ENCODE results near the gene RIPPLY3.

RIPPLY3 gene

DNA sequence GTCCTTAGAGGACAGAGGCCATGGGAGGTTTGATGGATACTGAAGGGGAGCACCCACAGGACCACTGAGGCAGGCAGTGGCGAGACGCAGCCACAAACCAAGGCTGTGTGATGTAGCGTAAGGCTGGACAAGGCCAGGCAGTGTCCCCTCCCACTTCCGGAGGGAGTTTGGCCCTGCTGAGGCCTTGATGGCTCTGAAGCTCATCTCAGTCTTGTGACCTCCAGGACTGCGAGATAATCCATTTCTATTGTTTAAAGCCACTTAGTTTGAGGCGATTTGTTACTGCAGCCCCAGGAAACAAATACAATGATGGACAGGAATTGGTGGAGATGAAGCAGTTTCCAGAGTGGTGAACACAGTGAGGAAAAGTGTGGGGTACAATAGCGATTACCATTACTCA lies 51.1 kb downstream of the RIPPLY3 start:
- TF ChIP-seq TAF1 (IDR thresholded peaks at IDR 0.05; ENCODE audit: low read depth) = no peak
- TF ChIP-seq, protein P1, sequence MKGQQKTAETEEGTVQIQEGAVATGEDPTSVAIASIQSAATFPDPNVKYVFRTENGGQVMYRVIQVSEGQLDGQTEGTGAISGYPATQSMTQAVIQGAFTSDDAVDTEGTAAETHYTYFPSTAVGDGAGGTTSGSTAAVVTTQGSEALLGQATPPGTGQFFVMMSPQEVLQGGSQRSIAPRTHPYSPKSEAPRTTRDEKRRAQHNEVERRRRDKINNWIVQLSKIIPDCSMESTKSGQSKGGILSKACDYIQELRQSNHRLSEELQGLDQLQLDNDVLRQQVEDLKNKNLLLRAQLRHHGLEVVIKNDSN (IDR thresholded peaks at IDR 0.05) = no peak
- no peak for TF ChIP-seq TCF12 (IDR thresholded peaks at IDR 0.05; ENCODE audit: low read depth)
- no peak for TF ChIP-seq EP300 (IDR thresholded peaks at IDR 0.05; ENCODE audit: borderline replicate concordance)
- TF ChIP-seq FOXM1 (IDR thresholded peaks at IDR 0.05; ENCODE audit: borderline replicate concordance, low read depth) = no peak
- TF ChIP-seq YY1 (IDR thresholded peaks at IDR 0.05; ENCODE audit: low read depth) = no peak
- TF ChIP-seq EGR1 (IDR thresholded peaks at IDR 0.05) = no peak
- TF ChIP-seq ZBTB7A (IDR thresholded peaks at IDR 0.05; ENCODE audit: low read depth) = no peak
- TF ChIP-seq, protein P2, sequence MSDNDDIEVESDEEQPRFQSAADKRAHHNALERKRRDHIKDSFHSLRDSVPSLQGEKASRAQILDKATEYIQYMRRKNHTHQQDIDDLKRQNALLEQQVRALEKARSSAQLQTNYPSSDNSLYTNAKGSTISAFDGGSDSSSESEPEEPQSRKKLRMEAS (IDR thresholded peaks at IDR 0.05) = no peak
- TF ChIP-seq NFIC (IDR thresholded peaks at IDR 0.05) = no peak
- no peak for TF ChIP-seq TEAD4 (IDR thresholded peaks at IDR 0.05)
- TF ChIP-seq CREB1 (IDR thresholded peaks at IDR 0.05; ENCODE audit: low read depth) = no peak
- TF ChIP-seq RAD21 (IDR thresholded peaks at IDR 0.05; ENCODE audit: low read depth) = no peak
- no peak for TF ChIP-seq CEBPB (IDR thresholded peaks at IDR 0.05)
- TF ChIP-seq, protein P3, sequence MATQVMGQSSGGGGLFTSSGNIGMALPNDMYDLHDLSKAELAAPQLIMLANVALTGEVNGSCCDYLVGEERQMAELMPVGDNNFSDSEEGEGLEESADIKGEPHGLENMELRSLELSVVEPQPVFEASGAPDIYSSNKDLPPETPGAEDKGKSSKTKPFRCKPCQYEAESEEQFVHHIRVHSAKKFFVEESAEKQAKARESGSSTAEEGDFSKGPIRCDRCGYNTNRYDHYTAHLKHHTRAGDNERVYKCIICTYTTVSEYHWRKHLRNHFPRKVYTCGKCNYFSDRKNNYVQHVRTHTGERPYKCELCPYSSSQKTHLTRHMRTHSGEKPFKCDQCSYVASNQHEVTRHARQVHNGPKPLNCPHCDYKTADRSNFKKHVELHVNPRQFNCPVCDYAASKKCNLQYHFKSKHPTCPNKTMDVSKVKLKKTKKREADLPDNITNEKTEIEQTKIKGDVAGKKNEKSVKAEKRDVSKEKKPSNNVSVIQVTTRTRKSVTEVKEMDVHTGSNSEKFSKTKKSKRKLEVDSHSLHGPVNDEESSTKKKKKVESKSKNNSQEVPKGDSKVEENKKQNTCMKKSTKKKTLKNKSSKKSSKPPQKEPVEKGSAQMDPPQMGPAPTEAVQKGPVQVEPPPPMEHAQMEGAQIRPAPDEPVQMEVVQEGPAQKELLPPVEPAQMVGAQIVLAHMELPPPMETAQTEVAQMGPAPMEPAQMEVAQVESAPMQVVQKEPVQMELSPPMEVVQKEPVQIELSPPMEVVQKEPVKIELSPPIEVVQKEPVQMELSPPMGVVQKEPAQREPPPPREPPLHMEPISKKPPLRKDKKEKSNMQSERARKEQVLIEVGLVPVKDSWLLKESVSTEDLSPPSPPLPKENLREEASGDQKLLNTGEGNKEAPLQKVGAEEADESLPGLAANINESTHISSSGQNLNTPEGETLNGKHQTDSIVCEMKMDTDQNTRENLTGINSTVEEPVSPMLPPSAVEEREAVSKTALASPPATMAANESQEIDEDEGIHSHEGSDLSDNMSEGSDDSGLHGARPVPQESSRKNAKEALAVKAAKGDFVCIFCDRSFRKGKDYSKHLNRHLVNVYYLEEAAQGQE (IDR thresholded peaks at IDR 0.05; ENCODE audit: low read depth) = no peak

GRCh38 chr21:37058261-37058660 lies 51.8 kb downstream of the RIPPLY3 start:
- TF ChIP-seq, protein P3 (IDR thresholded peaks at IDR 0.05; ENCODE audit: low read depth) = no peak
- TF ChIP-seq ZBTB7A (IDR thresholded peaks at IDR 0.05; ENCODE audit: low read depth) = no peak
- TF ChIP-seq EGR1 (IDR thresholded peaks at IDR 0.05) = no peak
- TF ChIP-seq TAF1 (IDR thresholded peaks at IDR 0.05; ENCODE audit: low read depth) = no peak
- TF ChIP-seq FOXM1 (IDR thresholded peaks at IDR 0.05; ENCODE audit: borderline replicate concordance, low read depth) = no peak
- TF ChIP-seq, protein P1 (IDR thresholded peaks at IDR 0.05) = no peak
- no peak for TF ChIP-seq RAD21 (IDR thresholded peaks at IDR 0.05; ENCODE audit: low read depth)
- TF ChIP-seq TCF12 (IDR thresholded peaks at IDR 0.05; ENCODE audit: low read depth) = no peak
- TF ChIP-seq CREB1 (IDR thresholded peaks at IDR 0.05; ENCODE audit: low read depth) = no peak
- TF ChIP-seq CEBPB (IDR thresholded peaks at IDR 0.05) = no peak
- TF ChIP-seq YY1 (IDR thresholded peaks at IDR 0.05; ENCODE audit: low read depth) = no peak
- TF ChIP-seq, protein P2 (IDR thresholded peaks at IDR 0.05) = no peak
- no peak for TF ChIP-seq NFIC (IDR thresholded peaks at IDR 0.05)
- TF ChIP-seq TEAD4 (IDR thresholded peaks at IDR 0.05) = no peak
- TF ChIP-seq EP300 (IDR thresholded peaks at IDR 0.05; ENCODE audit: borderline replicate concordance) = no peak

DNA sequence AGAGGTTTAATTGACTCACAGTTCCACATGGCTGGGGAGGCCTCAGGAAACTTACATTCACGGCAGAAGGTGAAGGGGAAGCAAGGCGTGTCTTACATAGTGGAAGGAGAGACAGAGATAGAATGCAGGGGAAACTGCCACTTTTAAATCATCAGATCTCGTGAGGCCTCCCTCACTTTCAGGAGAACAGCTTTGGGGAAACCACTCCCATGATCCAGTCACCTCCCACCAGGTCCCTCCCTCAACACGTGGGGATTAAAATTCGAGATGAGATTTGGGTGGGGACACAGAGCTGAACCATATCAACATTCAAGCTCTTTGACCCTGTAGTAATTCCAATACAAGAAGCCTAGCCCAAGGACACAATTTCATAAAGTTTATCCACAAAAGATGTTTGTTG lies 52.7 kb downstream of the RIPPLY3 start:
- no peak for TF ChIP-seq TCF12 (IDR thresholded peaks at IDR 0.05; ENCODE audit: low read depth)
- TF ChIP-seq EP300 (IDR thresholded peaks at IDR 0.05; ENCODE audit: borderline replicate concordance) = no peak
- TF ChIP-seq, protein P2 (IDR thresholded peaks at IDR 0.05) = no peak
- TF ChIP-seq, protein P3 (IDR thresholded peaks at IDR 0.05; ENCODE audit: low read depth) = no peak
- TF ChIP-seq EGR1 (IDR thresholded peaks at IDR 0.05) = no peak
- TF ChIP-seq ZBTB7A (IDR thresholded peaks at IDR 0.05; ENCODE audit: low read depth) = no peak
- no peak for TF ChIP-seq NFIC (IDR thresholded peaks at IDR 0.05)
- no peak for TF ChIP-seq TEAD4 (IDR thresholded peaks at IDR 0.05)
- TF ChIP-seq YY1 (IDR thresholded peaks at IDR 0.05; ENCODE audit: low read depth) = no peak
- no peak for TF ChIP-seq FOXM1 (IDR thresholded peaks at IDR 0.05; ENCODE audit: borderline replicate concordance, low read depth)
- TF ChIP-seq RAD21 (IDR thresholded peaks at IDR 0.05; ENCODE audit: low read depth) = no peak
- no peak for TF ChIP-seq CREB1 (IDR thresholded peaks at IDR 0.05; ENCODE audit: low read depth)
- TF ChIP-seq CEBPB (IDR thresholded peaks at IDR 0.05) = no peak
- TF ChIP-seq TAF1 (IDR thresholded peaks at IDR 0.05; ENCODE audit: low read depth) = no peak
- TF ChIP-seq, protein P1 (IDR thresholded peaks at IDR 0.05) = no peak
